Gastroesophageal sphincter (tissue), 3 donors: Measurements from ENCODE around the gene RALGPS1.

Source experiments
- EP300 ChIP-seq: sonication (generic); formaldehyde crosslinking; IDR thresholded peaks from one replicate; pipeline ENCODE4 v1.6.1; 2017; ENCODE audit warnings: antibody characterized with exemption, mild to moderate bottlenecking
- POLR2A ChIP-seq, 2 donors: fragments of 450-650 bp; IDR thresholded peaks; one replicate each; pipeline ENCODE4 v1.6.1; 2017; ENCODE audit warnings: antibody characterized with exemption in 2 of 2, mild to moderate bottlenecking in 2 of 2, moderate library complexity in 1 of 2
- TF ChIP-seq, protein P1 (sequence below), 4 experiments: fragments of 200-600 bp in 2 of 4; fragments of 450-650 bp in 2 of 4; sonication (generic) in 1 of 4; IDR thresholded peaks; one replicate each; pipeline ENCODE4 v1.5.1; 2017 to 2019; ENCODE audit warnings: antibody characterized with exemption in 4 of 4, mild to moderate bottlenecking in 2 of 4, moderate library complexity in 2 of 4

DNA sequence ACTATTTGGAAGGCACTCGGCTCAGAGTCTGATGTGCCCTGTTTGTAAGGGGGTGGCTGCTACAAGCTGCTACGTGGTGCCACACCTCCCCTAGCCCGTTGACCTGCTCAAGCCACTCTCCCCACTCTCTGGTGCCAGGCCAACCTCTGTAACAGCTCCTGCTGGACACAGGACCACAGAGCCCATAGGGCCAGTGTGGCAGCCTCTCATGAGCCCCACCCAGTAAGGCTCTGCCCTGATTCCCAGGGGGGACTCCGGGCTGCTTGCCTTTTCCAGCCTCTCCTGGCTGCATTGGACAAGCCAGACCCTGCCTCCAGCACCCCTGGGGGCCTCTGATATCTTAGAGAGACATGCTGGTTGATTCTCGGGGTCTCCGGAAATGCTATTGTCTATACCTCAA is 261.2 kb downstream of the RALGPS1 start:
- TF ChIP-seq, protein P1, sequence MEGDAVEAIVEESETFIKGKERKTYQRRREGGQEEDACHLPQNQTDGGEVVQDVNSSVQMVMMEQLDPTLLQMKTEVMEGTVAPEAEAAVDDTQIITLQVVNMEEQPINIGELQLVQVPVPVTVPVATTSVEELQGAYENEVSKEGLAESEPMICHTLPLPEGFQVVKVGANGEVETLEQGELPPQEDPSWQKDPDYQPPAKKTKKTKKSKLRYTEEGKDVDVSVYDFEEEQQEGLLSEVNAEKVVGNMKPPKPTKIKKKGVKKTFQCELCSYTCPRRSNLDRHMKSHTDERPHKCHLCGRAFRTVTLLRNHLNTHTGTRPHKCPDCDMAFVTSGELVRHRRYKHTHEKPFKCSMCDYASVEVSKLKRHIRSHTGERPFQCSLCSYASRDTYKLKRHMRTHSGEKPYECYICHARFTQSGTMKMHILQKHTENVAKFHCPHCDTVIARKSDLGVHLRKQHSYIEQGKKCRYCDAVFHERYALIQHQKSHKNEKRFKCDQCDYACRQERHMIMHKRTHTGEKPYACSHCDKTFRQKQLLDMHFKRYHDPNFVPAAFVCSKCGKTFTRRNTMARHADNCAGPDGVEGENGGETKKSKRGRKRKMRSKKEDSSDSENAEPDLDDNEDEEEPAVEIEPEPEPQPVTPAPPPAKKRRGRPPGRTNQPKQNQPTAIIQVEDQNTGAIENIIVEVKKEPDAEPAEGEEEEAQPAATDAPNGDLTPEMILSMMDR (IDR thresholded peaks at IDR 0.05) = no peak
- TF ChIP-seq EP300 (no peak), POLR2A (IDR thresholded peaks at IDR 0.05) (no peak)
